Neuronal stem cell (in vitro differentiated cells): Measurements from ENCODE around the gene EML4.

Experiments used
- DNase-seq: peaks from one replicate; pipeline ENCODE4 v3.0.0-alpha.2; 2013; ENCODE audit warnings: low spot score
- H2AFZ ChIP-seq: one replicate; pipeline ENCODE4 v1.6.1; 2013; ENCODE audit warnings: mild to moderate bottlenecking, low read length, inconsistent platforms
- H2AK5ac ChIP-seq: 2 replicates; pipeline ENCODE4 v1.6.1; 2013; ENCODE audit warnings: low read depth, mild to moderate bottlenecking, inconsistent platforms, low read length, moderate library complexity, mixed read lengths
- H2BK120ac ChIP-seq: 2 replicates; pipeline ENCODE4 v1.6.1; 2013; ENCODE audit warnings: low read depth, mild to moderate bottlenecking, inconsistent platforms, low read length, moderate library complexity, mixed read lengths
- H2BK12ac ChIP-seq: one replicate; pipeline ENCODE4 v1.6.1; 2013; ENCODE audit warnings: low read length, inconsistent platforms
- H2BK15ac ChIP-seq: 2 replicates; pipeline ENCODE4 v1.6.1; 2013; ENCODE audit warnings: mild to moderate bottlenecking, low read length, inconsistent platforms, mixed read lengths
- H2BK5ac ChIP-seq: one replicate; pipeline ENCODE4 v1.6.1; 2013; ENCODE audit warnings: inconsistent platforms, mild to moderate bottlenecking, low read length, moderate library complexity
- H3K14ac ChIP-seq: one replicate; pipeline ENCODE4 v1.6.1; 2013; ENCODE audit warnings: low read length, inconsistent platforms
- H3K18ac ChIP-seq: 2 replicates; pipeline ENCODE4 v1.6.1; 2013; ENCODE audit warnings: low read length, inconsistent platforms
- H3K23ac ChIP-seq: 2 replicates; pipeline ENCODE4 v1.6.1; 2013; ENCODE audit warnings: low read depth, mild to moderate bottlenecking, mixed read lengths, low read length, inconsistent platforms; ENCODE audit not compliant: poor library complexity
- H3K27ac ChIP-seq: replicated peaks from 3 replicates; pipeline ENCODE4 v1.5.1; 2013; ENCODE audit warnings: low read length, inconsistent platforms
- H3K27me3 ChIP-seq, 3 experiments: 2 replicates each; pipeline ENCODE4 v1.6.1; 2013; ENCODE audit warnings: low read length in 3 of 3, mild to moderate bottlenecking in 2 of 3, inconsistent platforms in 1 of 3, low read depth in 1 of 3, mixed read lengths in 1 of 3, moderate library complexity in 1 of 3; ENCODE audit not compliant: control insufficient read depth in 3 of 3, insufficient read depth in 3 of 3
- H3K36me3 ChIP-seq, 2 donors: replicated peaks in 1 of 2; 2 replicates each; pipeline ENCODE4 v1.6.1; 2013; ENCODE audit warnings: low read length in 2 of 2; ENCODE audit not compliant: control insufficient read depth in 2 of 2, insufficient read depth in 2 of 2
- H3K4ac ChIP-seq: 2 replicates; pipeline ENCODE4 v1.6.1; 2013; ENCODE audit warnings: inconsistent platforms, mild to moderate bottlenecking, low read length, moderate library complexity
- H3K4me1 ChIP-seq, 2 donors: 1 replicate in 1 of 2; 2 replicates in 1 of 2; pipeline ENCODE4 v1.6.1; 2013; ENCODE audit warnings: low read length in 2 of 2, low read depth in 1 of 2; ENCODE audit not compliant: control insufficient read depth in 2 of 2, insufficient read depth in 1 of 2
- H3K4me2 ChIP-seq: one replicate; pipeline ENCODE4 v1.6.1; 2013; ENCODE audit warnings: mild to moderate bottlenecking, low read length, inconsistent platforms; ENCODE audit not compliant: insufficient read depth, poor library complexity, severe bottlenecking
- H3K4me3 ChIP-seq, 2 donors: 2 replicates each; pipeline ENCODE4 v1.5.1; 2013; ENCODE audit warnings: low read length in 2 of 2, mild to moderate bottlenecking in 2 of 2, inconsistent platforms in 1 of 2, moderate library complexity in 1 of 2
- H3K79me1 ChIP-seq: one replicate; pipeline ENCODE4 v1.6.1; 2013; ENCODE audit warnings: low read depth, mild to moderate bottlenecking, inconsistent platforms, low read length, moderate library complexity
- H3K9ac ChIP-seq: one replicate; pipeline ENCODE4 v1.6.1; 2013; ENCODE audit warnings: mild to moderate bottlenecking, low read depth, low read length, inconsistent platforms; ENCODE audit not compliant: poor library complexity
- H3K9me3 ChIP-seq, 2 donors: replicated peaks in 1 of 2; 2 replicates each; pipeline versions ENCODE3 to v1.6.1; 2013; ENCODE audit warnings: low read length in 2 of 2, mild to moderate bottlenecking in 2 of 2, inconsistent platforms in 1 of 2, low read depth in 1 of 2, mixed read lengths in 1 of 2, moderate library complexity in 1 of 2; ENCODE audit not compliant: control insufficient read depth in 2 of 2, insufficient read depth in 1 of 2
- H4K8ac ChIP-seq: one replicate; pipeline ENCODE4 v1.6.1; 2013; ENCODE audit warnings: low read depth, mild to moderate bottlenecking, inconsistent platforms, low read length, moderate library complexity
- H4K91ac ChIP-seq: one replicate; pipeline ENCODE4 v1.6.1; 2013; ENCODE audit warnings: low read length, low read depth, mild to moderate bottlenecking, inconsistent platforms; ENCODE audit not compliant: poor library complexity
- WGBS, 2 donors: extraction: QIAGEN DNeasy Blood & Tissue Kit; methylation state at CpG; one replicate each; pipeline ENCODE4 v1.1.7; 2013; ENCODE audit warnings: missing lambda C conversion rate in 2 of 2, mixed read lengths in 1 of 2; ENCODE audit not compliant: insufficient read length in 2 of 2, insufficient replicate concordance in 1 of 2; ENCODE audit errors: extremely low coverage in 2 of 2; 5-methylcytosine and 5-hydroxymethylcytosine counted together

EML4 gene

GRCh38 chr2:42316910-42317309, 147.8 kb downstream of the EML4 start:
- no CpG with 5 or more reads among the region's 3 CpGs for WGBS, 2 donors
- Histone ChIP-seq H2AFZ (no peak overlapping the region), H2BK5ac (no peak overlapping the region)

GRCh38 chr2:42317486-42317885, 148.3 kb downstream of the EML4 start:
- Histone ChIP-seq H2BK15ac (no peak overlapping the region), H3K23ac (no peak overlapping the region), H4K91ac (no peak overlapping the region), H3K4ac (no peak overlapping the region), H2AK5ac (no peak overlapping the region), H3K4me2 (no peak overlapping the region), H3K18ac (no peak overlapping the region), H2BK12ac (no peak overlapping the region), H3K9me3 (no peaks in the 10 kb centered on the region), H3K14ac (no peak overlapping the region), H2BK5ac (no peak overlapping the region), H3K4me1 (no peaks in the 10 kb centered on the region), H2BK120ac (no peak overlapping the region), H3K9ac (no peak overlapping the region), H3K27ac (no peak overlapping the region), H4K8ac (no peak overlapping the region), H3K4me3 (no peak overlapping the region), H3K27me3 (no peaks in the 10 kb centered on the region), H3K79me1 (no peaks in the 10 kb centered on the region), H3K36me3 (peaks cover 7 to 80% of the 10 kb centered on the region in 2 donors), H2AFZ (no peak overlapping the region)
- no peak for DNase-seq
- no CpG with 5 or more reads among the region's 3 CpGs for WGBS, 2 donors

More at GRCh38 chr2:42316910-42317309, 147.8 kb downstream of the EML4 start:
- DNase-seq, result no peak
- no peak overlapping the region for H2BK120ac ChIP-seq
- no peaks in the 10 kb centered on the region for H3K79me1 ChIP-seq
- H3K14ac ChIP-seq, result no peak overlapping the region
- H2BK15ac ChIP-seq, result no peak overlapping the region
- no peak overlapping the region for H3K9ac ChIP-seq
- H2BK12ac ChIP-seq, result no peak overlapping the region
- no peak overlapping the region for H3K27ac ChIP-seq
- no peak overlapping the region for H3K23ac ChIP-seq
- no peaks in the 10 kb centered on the region for H3K27me3 ChIP-seq
- H3K9me3 ChIP-seq, result no peaks in the 10 kb centered on the region
- H2AK5ac ChIP-seq, result no peak overlapping the region
- H4K8ac ChIP-seq, result no peak overlapping the region
- H3K4me2 ChIP-seq, result no peak overlapping the region
- no peak overlapping the region for H4K91ac ChIP-seq
- H3K18ac ChIP-seq, result no peak overlapping the region
- H3K4me1 ChIP-seq, result no peaks in the 10 kb centered on the region
- H3K36me3 ChIP-seq, result peaks cover 7 to 76% of the 10 kb centered on the region in 2 donors
- H3K4me3 ChIP-seq, result no peak overlapping the region
- H3K4ac ChIP-seq, result no peak overlapping the region

- no peak overlapping the region for H3K4ac ChIP-seq
- no peak overlapping the region for H3K14ac ChIP-seq
- no peak overlapping the region for H3K23ac ChIP-seq
- no peak overlapping the region for H3K4me2 ChIP-seq
- no peaks in the 10 kb centered on the region for H3K79me1 ChIP-seq
- H3K27ac ChIP-seq, result no peak overlapping the region
- no peak overlapping the region for H4K91ac ChIP-seq
- no peak overlapping the region for H3K18ac ChIP-seq
- H4K8ac ChIP-seq, result no peak overlapping the region
- H2BK12ac ChIP-seq, result no peak overlapping the region
- no peaks in the 10 kb centered on the region for H3K9me3 ChIP-seq
- H2AFZ ChIP-seq, result no peak overlapping the region
- no peak for DNase-seq
- H2BK15ac ChIP-seq, result no peak overlapping the region
- H3K4me1 ChIP-seq, result no peaks in the 10 kb centered on the region
- H3K9ac ChIP-seq, result no peak overlapping the region
- no peak overlapping the region for H2BK120ac ChIP-seq
- no peak overlapping the region for H2BK5ac ChIP-seq
- H2AK5ac ChIP-seq, result no peak overlapping the region
- H3K36me3 ChIP-seq, result peaks cover 7 to 84% of the 10 kb centered on the region in 2 donors
- no peak overlapping the region for H3K4me3 ChIP-seq
- H3K27me3 ChIP-seq, result no peaks in the 10 kb centered on the region
These were observed 148.8 kb downstream of the EML4 start for GRCh38 chr2:42317945-42318344.

GRCh38 chr2:42319265-42319664, 150.1 kb downstream of the EML4 start:
- no peak overlapping the region for H3K4me3 ChIP-seq
- no peak overlapping the region for H3K18ac ChIP-seq
- no peak overlapping the region for H4K91ac ChIP-seq
- no peak overlapping the region for H3K23ac ChIP-seq
- no peaks in the 10 kb centered on the region for H3K9me3 ChIP-seq
- no peaks in the 10 kb centered on the region for H3K4me1 ChIP-seq
- H2BK12ac ChIP-seq, result no peak overlapping the region
- peaks cover 7 to 86% of the 10 kb centered on the region in 2 donors for H3K36me3 ChIP-seq
- H2BK5ac ChIP-seq, result no peak overlapping the region
- no peak overlapping the region for H3K4ac ChIP-seq
- no peak overlapping the region for H2AFZ ChIP-seq
- no peak overlapping the region for H3K27ac ChIP-seq
- no peak overlapping the region for H2AK5ac ChIP-seq
- no peak overlapping the region for H2BK120ac ChIP-seq
- H3K14ac ChIP-seq, result no peak overlapping the region
- WGBS, 2 donors, result no CpG with 5 or more reads among the region's 5 CpGs
- no peaks in the 10 kb centered on the region for H3K79me1 ChIP-seq
- no peak for DNase-seq
- no peak overlapping the region for H4K8ac ChIP-seq
- no peaks in the 10 kb centered on the region for H3K27me3 ChIP-seq
- no peak overlapping the region for H3K4me2 ChIP-seq
- H2BK15ac ChIP-seq, result no peak overlapping the region
- no peak overlapping the region for H3K9ac ChIP-seq
